NCI-H187 treated with DMSO at 0.1 percent for 48 hours (cell line): ENCODE results near the gene KRT8.

Experiments used
- DNase-seq: peaks from one replicate; lab custom pipeline; 2025; lab: John Stamatoyannopoulos, UW

KRT8 gene

GRCh38 chr12:52904509-52905300, at the start of gene KRT8:
Gene KRT8, minus strand, starts transcription at chr12:52905076. Its CDS starts 95 bp downstream, at chr12:52904981.
- peak; percentile 92 for DNase-seq

DNA sequence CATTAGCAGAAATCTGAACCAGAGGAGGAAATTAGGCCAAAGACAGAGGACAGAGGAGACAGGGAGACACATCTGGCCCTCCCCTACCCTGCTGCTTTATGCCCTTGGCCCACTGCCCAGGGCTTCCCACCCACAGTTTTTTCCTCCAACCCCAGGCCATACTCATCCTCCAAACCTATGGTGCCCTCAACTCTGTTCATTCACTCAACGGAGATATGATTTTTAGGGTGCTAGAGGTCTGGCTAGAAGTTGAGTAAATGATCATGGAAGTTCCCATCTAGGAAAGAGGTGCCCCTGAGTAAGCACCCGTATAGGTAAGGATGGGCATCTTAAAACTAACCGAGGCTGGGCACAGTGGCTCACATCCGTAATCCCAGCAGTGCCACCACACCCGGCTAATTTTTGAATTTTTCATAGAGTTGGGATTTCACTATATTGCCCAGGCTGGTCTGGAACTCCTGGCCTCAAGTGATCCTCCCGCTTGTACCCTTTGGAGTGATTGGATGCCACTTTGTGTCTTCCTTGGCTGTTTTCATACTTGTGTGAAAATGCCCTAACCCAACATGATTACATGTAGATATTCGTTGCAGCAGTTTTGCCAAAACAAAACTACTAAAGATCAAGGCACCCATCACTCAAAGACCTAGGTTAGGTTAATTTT, 48.4 kb upstream of the KRT8 start:
- no peak for DNase-seq

DNA sequence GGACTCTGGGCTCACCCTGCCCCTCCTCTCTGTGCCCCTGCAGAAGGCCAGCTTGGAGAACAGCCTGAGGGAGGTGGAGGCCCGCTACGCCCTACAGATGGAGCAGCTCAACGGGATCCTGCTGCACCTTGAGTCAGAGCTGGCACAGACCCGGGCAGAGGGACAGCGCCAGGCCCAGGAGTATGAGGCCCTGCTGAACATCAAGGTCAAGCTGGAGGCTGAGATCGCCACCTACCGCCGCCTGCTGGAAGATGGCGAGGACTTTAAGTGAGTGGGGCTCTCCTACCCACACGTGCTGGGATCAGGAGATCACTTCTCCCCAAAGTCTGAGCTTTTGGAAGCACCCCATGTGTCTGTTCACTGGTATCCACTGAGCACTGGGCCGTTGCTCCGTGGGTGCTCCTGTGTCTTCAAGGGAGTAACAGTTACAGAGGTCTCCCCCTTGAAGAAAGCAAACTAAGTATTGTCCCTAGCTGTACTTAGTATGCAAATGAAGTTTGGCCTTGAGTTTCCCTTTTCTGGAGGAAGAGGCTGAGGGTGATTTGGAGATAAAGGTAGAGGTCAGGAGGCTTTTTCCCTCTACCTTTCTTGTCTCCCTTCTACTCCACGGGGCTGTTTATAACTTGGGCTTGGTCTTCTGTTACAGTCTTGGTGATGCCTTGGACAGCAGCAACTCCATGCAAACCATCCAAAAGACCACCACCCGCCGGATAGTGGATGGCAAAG, 47.4 kb upstream of the KRT8 start:
- DNase-seq: no peak

DNA sequence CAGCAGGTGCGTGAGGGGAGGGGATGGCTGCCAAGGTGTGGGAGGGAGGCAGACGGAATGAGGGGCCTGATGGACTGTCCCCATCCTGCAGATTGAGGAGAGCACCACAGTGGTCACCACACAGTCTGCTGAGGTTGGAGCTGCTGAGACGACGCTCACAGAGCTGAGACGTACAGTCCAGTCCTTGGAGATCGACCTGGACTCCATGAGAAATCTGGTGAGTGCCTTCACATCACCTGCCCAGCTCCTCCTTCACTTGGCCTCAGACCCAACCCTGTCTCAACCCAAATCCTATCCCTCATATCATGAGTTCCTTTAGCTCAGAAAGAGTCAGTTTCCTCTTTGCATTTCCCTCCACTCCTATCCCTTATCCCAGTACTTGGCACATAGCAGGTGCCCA, 46.8 kb upstream of the KRT8 start:
- DNase-seq: no peak

DNA sequence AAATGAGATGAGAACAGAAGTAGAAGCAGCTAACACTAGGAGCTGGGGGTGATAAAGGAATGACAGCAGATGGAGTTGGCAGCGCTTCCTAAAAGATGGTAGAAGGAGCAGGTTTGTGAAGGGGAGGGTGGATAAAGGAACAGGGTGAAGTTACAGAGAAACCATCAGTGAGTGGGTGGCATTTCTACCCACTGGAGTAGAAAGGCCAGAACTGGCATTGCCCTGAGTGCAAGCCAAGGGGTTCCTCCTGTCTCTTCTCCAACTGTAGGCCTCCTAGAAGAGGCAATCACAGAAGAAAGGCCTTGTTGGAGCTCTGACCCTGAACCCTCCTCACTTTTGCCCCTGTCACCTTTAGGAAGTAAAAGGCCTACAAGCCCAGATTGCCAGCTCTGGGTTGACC, 46.2 kb upstream of the KRT8 start:
- no peak for DNase-seq

GRCh38 chr12:52950553-52950952, 45.7 kb upstream of the KRT8 start:
- no peak for DNase-seq

- DNase-seq: peak; percentile 42
These were observed 44.8 kb upstream of the KRT8 start for GRCh38 chr12:52949413-52950331.

GRCh38 chr12:52947738-52948423, 43.0 kb upstream of the KRT8 start:
- no peak for DNase-seq

- no peak for DNase-seq
These were observed 42.1 kb upstream of the KRT8 start for GRCh38 chr12:52946797-52947547.

GRCh38 chr12:52946334-52946733, 41.5 kb upstream of the KRT8 start:
- no peak for DNase-seq

DNA sequence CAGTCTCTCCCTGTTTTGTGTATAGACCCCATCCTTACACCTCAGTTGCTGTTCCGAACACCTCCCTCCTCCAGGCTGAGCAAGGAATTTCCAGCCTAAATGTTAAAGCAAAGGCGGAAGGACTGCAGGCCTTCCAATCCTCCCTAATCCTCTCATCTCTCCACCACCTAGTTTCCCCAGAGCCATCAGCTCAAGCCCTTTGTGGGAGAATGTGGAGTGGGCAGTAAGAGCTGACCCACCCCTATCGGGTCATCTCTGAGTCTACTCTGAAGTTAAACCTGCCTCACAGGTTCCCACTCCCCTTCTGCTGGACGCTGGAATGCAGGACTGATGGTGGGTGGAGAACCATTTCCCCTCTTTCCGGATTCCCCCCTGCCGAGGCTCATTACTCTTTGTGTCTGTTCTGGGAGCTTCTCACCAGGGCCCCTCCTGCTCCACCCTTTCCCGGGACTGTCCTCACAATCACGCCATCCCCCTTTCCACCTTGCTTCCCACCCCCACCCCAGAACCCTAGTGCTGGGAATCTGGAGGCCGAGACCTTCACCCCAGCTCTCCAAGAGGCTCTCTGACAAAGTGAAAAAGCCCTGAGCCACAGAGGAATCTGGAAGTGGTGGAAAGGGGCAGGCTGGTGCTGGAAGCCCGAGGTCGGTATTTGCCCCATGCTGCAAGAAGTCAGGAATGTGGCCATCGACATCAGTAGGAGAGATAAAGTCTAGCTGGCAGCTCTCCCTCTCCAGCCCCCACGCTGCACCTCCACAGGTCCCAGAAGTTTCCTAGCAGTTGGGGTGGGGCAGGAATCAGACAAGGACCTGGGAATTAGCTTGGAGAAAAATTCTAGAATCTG, 40.7 kb upstream of the KRT8 start:
- no peak for DNase-seq

DNA sequence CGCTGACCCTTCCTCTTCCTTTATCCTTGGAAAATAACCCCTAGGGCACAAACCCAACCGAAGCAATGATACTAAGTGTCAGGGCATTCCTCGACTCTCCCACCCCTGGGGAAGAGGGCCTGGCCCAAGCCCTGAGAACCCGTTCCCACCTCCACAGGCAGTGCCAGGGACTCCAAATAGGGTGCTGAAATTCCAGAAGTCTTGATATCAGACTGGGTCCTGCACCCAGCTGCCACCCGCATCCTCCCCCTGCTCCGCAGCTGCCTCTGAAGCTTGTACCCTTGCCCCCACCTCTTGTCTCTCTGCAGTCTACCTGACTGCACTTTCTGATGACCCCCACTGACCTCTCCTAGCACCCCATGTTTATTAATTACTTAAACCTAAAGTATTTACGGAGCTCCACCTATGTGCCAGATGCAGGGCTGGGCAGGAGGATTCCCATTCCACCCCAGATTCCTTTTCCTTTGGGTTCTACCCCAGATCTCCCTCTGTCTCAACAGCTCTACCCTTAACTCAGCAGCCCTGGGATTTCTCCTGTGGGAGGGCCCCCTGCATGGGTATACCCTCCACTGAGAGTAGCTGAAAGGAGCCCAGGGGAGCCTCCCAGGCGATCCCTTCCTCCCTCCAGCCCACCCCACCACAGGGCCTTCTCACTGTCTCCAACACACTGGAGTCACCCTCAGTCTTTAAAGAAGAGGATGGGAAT, 40.0 kb upstream of the KRT8 start:
- DNase-seq: no peak

DNA sequence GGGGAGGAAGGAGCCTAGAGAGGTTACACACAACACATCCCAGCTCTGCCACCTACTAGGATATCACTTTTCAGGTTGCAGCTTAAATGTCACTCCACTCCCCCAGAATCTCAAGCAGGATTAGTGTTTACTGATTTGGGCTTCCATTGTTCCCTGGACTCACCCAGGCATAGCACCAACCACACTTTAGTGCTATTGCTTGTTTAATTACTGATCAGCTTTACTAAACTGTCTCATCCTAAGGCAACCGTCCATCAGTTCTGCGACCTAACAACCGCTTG, 38.0 kb upstream of the KRT8 start:
- DNase-seq: peak; percentile 50

DNA sequence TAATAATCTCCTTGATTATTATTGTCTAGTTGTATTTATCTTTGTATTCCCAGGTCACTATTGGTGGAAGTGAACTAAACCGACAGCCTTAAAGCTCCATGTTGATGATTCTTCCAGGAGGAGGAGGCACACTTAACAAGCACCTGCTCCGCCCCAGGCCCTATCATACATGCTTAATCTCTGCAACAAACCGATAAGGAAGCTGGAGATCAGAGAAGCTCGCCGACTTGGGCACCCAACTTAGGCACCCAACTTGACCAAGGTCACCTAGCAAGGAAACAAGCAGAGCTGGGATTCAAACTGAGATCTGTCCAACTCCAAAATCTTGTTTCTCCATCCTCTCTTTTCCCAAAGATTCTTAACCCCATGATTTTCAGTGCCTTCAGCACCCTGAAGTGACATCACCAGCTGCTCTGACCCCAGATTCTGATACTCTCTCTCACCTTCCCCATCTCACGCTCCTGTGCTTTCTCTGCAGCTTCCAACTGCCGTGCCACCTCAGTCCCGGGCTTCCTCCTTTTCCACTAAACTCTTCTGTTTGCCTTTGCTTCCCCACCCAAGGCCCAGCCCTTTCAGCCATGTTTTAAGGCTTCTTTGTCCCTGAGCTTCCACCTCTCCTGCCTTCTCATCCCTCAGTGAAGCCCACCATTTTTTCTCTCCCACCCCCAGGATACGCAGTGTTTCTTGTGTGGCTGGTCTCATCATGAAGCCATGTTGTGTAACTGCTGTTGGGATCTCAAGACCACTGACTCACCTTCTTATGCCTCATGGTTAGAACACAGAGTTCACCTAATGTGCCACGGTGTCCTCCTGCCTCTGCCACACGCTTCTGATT, 37.4 kb upstream of the KRT8 start:
- DNase-seq: no peak

DNA sequence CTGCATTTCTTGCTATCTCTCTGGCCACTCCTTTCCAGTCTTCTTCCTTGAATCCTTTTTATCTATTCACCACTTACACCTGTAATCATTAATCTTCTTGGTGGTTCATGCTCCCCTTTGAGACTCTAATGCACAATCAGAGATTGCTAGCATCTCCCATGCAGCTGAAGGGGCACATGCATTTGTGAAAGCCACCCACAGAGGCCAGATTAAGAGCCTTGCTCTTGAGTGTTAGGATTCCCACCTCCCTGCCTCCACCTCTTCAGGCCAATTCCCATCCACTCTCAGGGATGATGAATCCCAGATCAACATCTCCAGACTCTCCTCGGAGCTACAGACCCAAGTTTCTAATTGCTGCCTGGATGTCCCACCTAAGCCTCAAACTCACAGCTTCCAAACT, 24.7 kb upstream of the KRT8 start:
- no peak for DNase-seq

- no peak for DNase-seq
These were observed 23.1 kb upstream of the KRT8 start for GRCh38 chr12:52927964-52928363.

GRCh38 chr12:52926596-52927234, 21.8 kb upstream of the KRT8 start:
- DNase-seq: no peak
